Endothelial cell of umbilical vein (primary cell): ENCODE data around the gene ERAP2. TPM values are rescaled to one million over a fixed set of nuclear protein-coding genes. Genes with fewer than 3 reads are reported as not detected.

Source experiments
- BruUV-seq: library from RNA; stranded (reverse); fragments of 400-500 nt; replicated peaks from 2 replicates; lab custom pipeline; 2021; lab: Mats Ljungman, UMichigan
- CTCF ChIA-PET: fragments of 300-600, 350-600 bp; sonication (Branson Sonifier 250); formaldehyde crosslinking; loops from one replicate; lab custom pipeline; 2021; ENCODE audit warnings: antibody characterized with exemption, inconsistent platforms; lab: Charles Lee
- POLR2A ChIA-PET: fragments of 300-600, 350-600 bp; sonication (Branson Sonifier 250); formaldehyde crosslinking; loops from one replicate; lab custom pipeline; 2021; ENCODE audit warnings: antibody characterized with exemption, inconsistent platforms; lab: Charles Lee
- DNase-seq: peaks from one replicate; pipeline ENCODE4 v3.0.0-alpha.2; 2011; ENCODE audit warnings: low read depth, low spot score
- FAIRE-seq: peaks from 2 replicates; lab custom pipeline; 2011; peaks lifted over from hg19 to GRCh38; lab: Jason Lieb, UNC
- H2AFZ ChIP-seq: 2 replicates; pipeline ENCODE4 v1.6.0; 2012; ENCODE audit warnings: low read depth, low read length, control low read depth, inconsistent platforms
- H3K27ac ChIP-seq: 2 replicates; pipeline ENCODE4 v1.5.1; 2011; ENCODE audit warnings: low read depth, mild to moderate bottlenecking, control low read depth, low read length, moderate library complexity; ENCODE audit not compliant: insufficient read depth
- H3K27me3 ChIP-seq, 2 experiments: 2 replicates each; pipeline versions ENCODE4 v1.6.0 to v1.6.1; 2011; ENCODE audit warnings: low read length in 2 of 2, mixed read lengths in 1 of 2; ENCODE audit not compliant: control insufficient read depth in 2 of 2, insufficient read depth in 2 of 2
- H3K36me3 ChIP-seq, 2 experiments: 2 replicates in 1 of 2; 3 replicates in 1 of 2; pipeline ENCODE4 v1.5.1; 2011; ENCODE audit warnings: low read length in 2 of 2, mild to moderate bottlenecking in 1 of 2, moderate library complexity in 1 of 2; ENCODE audit not compliant: control insufficient read depth in 2 of 2, insufficient read depth in 2 of 2; ENCODE audit errors: extremely low read depth in 1 of 2
- H3K4me1 ChIP-seq: 3 replicates; pipeline ENCODE4 v1.5.1; 2011; ENCODE audit warnings: mild to moderate bottlenecking, low read length; ENCODE audit not compliant: control insufficient read depth, insufficient read depth; ENCODE audit errors: extremely low read depth
- H3K4me2 ChIP-seq: 2 replicates; pipeline ENCODE4 v1.6.1; 2011; ENCODE audit warnings: low read length, control low read depth, mixed read lengths; ENCODE audit not compliant: insufficient read depth
- H3K4me3 ChIP-seq, 3 experiments: fragments of 200-600 bp in 1 of 3; sonication (generic), shearing (Covaris generic) in 1 of 3; replicated peaks in 1 of 3; 2 replicates each; pipeline ENCODE4 v1.5.1; 2011 to 2016; ENCODE audit warnings: control low read depth in 3 of 3, low read length in 3 of 3, mild to moderate bottlenecking in 2 of 3, inconsistent platforms in 1 of 3, low read depth in 1 of 3, moderate library complexity in 1 of 3; ENCODE audit not compliant: insufficient read depth in 1 of 3
- H3K79me2 ChIP-seq: 2 replicates; pipeline ENCODE4 v1.6.0; 2012; ENCODE audit warnings: low read length, inconsistent platforms; ENCODE audit not compliant: control insufficient read depth, insufficient read depth
- H3K9ac ChIP-seq: replicated peaks from 2 replicates; pipeline ENCODE3; 2011; ENCODE audit warnings: low read length, control low read depth; ENCODE audit not compliant: insufficient read depth; ENCODE audit errors: extremely low read depth
- H3K9me1 ChIP-seq: replicated peaks from 3 replicates; pipeline ENCODE4 v1.6.0; 2011; ENCODE audit warnings: mild to moderate bottlenecking, low read length; ENCODE audit not compliant: control insufficient read depth, insufficient read depth; ENCODE audit errors: extremely low read depth
- H3K9me3 ChIP-seq: replicated peaks from 2 replicates; pipeline ENCODE4 v1.5.1; 2012; ENCODE audit warnings: low read length, inconsistent platforms; ENCODE audit not compliant: control insufficient read depth, insufficient read depth
- H4K20me1 ChIP-seq: replicated peaks from 2 replicates; pipeline ENCODE3; 2011; ENCODE audit warnings: mild to moderate bottlenecking, low read length; ENCODE audit not compliant: control insufficient read depth, insufficient read depth; ENCODE audit errors: extremely low read depth
- CTCF ChIP-seq, 2 donors: IDR thresholded peaks; 1 replicate in 1 of 2; 2 replicates in 1 of 2; pipeline ENCODE4 v1.5.1; 2011; ENCODE audit warnings: low read length in 2 of 2, mild to moderate bottlenecking in 2 of 2, moderate library complexity in 2 of 2, control low read depth in 1 of 2, inconsistent platforms in 1 of 2, low read depth in 1 of 2; ENCODE audit not compliant: insufficient read depth in 1 of 2; ENCODE audit errors: extremely low read depth in 1 of 2
- EZH2 ChIP-seq: IDR thresholded peaks from 2 replicates; pipeline ENCODE4 v1.6.1; 2012; ENCODE audit warnings: borderline replicate concordance, low read depth, mild to moderate bottlenecking, moderate library complexity, low read length, inconsistent platforms; ENCODE audit not compliant: severe bottlenecking
- FOS ChIP-seq: IDR thresholded peaks from 2 replicates; pipeline ENCODE4 v1.6.1; 2011; ENCODE audit warnings: mild to moderate bottlenecking, low read length, moderate library complexity, borderline replicate concordance; ENCODE audit not compliant: insufficient read depth
- GATA2 ChIP-seq: IDR thresholded peaks from 2 replicates; pipeline ENCODE4 v1.7.0; 2011; ENCODE audit warnings: low read depth, mild to moderate bottlenecking, moderate library complexity, mixed read lengths, low read length; ENCODE audit not compliant: insufficient read length, insufficient read depth
- JUN ChIP-seq: IDR thresholded peaks from 2 replicates; pipeline ENCODE4 v1.6.1; 2011; ENCODE audit warnings: borderline replicate concordance, low read depth; ENCODE audit not compliant: insufficient read length, insufficient read depth
- MAX ChIP-seq: IDR thresholded peaks from 2 replicates; pipeline ENCODE4 v1.6.1; 2011; ENCODE audit not compliant: insufficient read depth, insufficient read length
- MYC ChIP-seq: IDR thresholded peaks from one replicate; pipeline ENCODE4 v1.6.1; 2011; ENCODE audit warnings: mild to moderate bottlenecking, low read depth, low read length
- POLR2A ChIP-seq: IDR thresholded peaks from 2 replicates; pipeline ENCODE4 v1.6.1; 2012; ENCODE audit warnings: low read depth, mild to moderate bottlenecking, control low read depth, low read length
- POLR2AphosphoS5 ChIP-seq: IDR thresholded peaks from 2 replicates; pipeline ENCODE4 v1.6.1; 2012; ENCODE audit warnings: low read depth, mild to moderate bottlenecking, control low read depth, low read length, moderate library complexity; ENCODE audit not compliant: insufficient read depth
- dilution Hi-C: fragments of 300-500 bp; cut with MboI; formaldehyde crosslinking; loops from one replicate; pipeline ENCODE4 v1.15.0; 2019; ENCODE audit warnings: low sequenced_read_pairs; ENCODE audit not compliant: extremely low pct_ligation_motif_present
- intact Hi-C: fragments of 100-400 bp; cut with micrococcal nuclease; formaldehyde crosslinking; loops from one replicate; pipeline ENCODE4 v1.10.0; 2022
- polyA plus RNA-seq, 4 experiments: library from polyadenylated mRNA; depleted of rRNA in 3 of 4; stranded (reverse) in 3 of 4; unstranded in 1 of 4; fragments of >200 nt; gene quantifications; 2 replicates each; pipeline versions ENCODE4 v1.2.1 to v1.2.3, GENCODE V29; 2011 to 2012; ENCODE audit warnings: missing spikeins in 1 of 4
- total RNA-seq: library from RNA; stranded (reverse); gene quantifications from 2 replicates; pipeline ENCODE4 v1.2.3, GENCODE V29; 2021

ERAP2 gene
- total and polyA plus RNA-seq, 2 donors (not counting 3 experiments of a cell fraction or from before 2014, with no cell fraction given) = 3.1 to 10.0 TPM

- ChIA-PET CTCF (interaction anchor here (1.1 to 1.8 kb wide), 3 partner anchors 11 to 133 kb away, joined by 3 to 10 read pairs (median 5); no protein-coding TSS in a partner anchor), POLR2A (no interaction called here)
- DNase-seq = no peak
- no TSS peak for BruUV-seq
- H3K27ac ChIP-seq = no peak overlapping the region
- H2AFZ ChIP-seq = no peak overlapping the region
- dilution Hi-C loops = no loop called here
- no peak overlapping the region for H3K4me3 ChIP-seq
- no peaks in the 10 kb centered on the region for H3K9me1 ChIP-seq
- H3K9me3 ChIP-seq = no peaks in the 10 kb centered on the region
- peaks cover 25% of the 10 kb centered on the region for H3K4me1 ChIP-seq
- intact Hi-C loops = no loop called here
- FAIRE-seq = peak; percentile 49
- H3K9ac ChIP-seq = no peak overlapping the region
- no peaks in the 10 kb centered on the region for H4K20me1 ChIP-seq
- no peaks in the 10 kb centered on the region for H3K27me3 ChIP-seq
- no peak for TF ChIP-seq POLR2AphosphoS5
- TF ChIP-seq FOS = no peak
- TF ChIP-seq POLR2A = no peak
- TF ChIP-seq MAX = no peak
- no peak for TF ChIP-seq GATA2
- no peak for TF ChIP-seq CTCF (IDR thresholded peaks at IDR 0.05; ENCODE audit: extremely low read depth in 1 of 2, insufficient read depth in 1 of 2, low read depth in 1 of 2, low read length in 2 of 2)
- no peak for TF ChIP-seq MYC
- TF ChIP-seq JUN = no peak
- TF ChIP-seq EZH2 = no peak
- H3K4me2 ChIP-seq = no peak overlapping the region
- no peaks in the 10 kb centered on the region for H3K36me3 ChIP-seq
- H3K79me2 ChIP-seq = no peaks in the 10 kb centered on the region
These were observed 9.4 kb downstream of the ERAP2 start for GRCh38 chr5:96885518-96886338.
